ENCODE measurements around the gene OPCML. TPM values are rescaled to one million over a fixed set of nuclear protein-coding genes. Genes with fewer than 3 reads are reported as not detected.

The OPCML gene
- total and polyA plus RNA-seq, 2 donors (not counting 1 experiment from before 2014, with no cell fraction given): not detected

GRCh38 chr11:133234883-133235282, 297.4 kb downstream of the OPCML start:
- Mint-ChIP-seq H3K27me3 (no peaks in the 10 kb centered on the region), H3K4me3 (no peak overlapping the region), H3K9me3 (ENCODE audit: insufficient read depth) (no peaks in the 10 kb centered on the region), H3K27ac (no peak overlapping the region), H3K4me1 (no peaks in the 10 kb centered on the region)
- no peak for TF ChIP-seq EZH2 (IDR thresholded peaks at IDR 0.05; ENCODE audit: borderline replicate concordance, insufficient read depth, low read depth, low read length, poor library complexity, severe bottlenecking)
- TF ChIP-seq CTCF (IDR thresholded peaks at IDR 0.05): no peak
- Histone ChIP-seq H4K20me1 (ENCODE audit: control insufficient read depth, insufficient read depth, low read length, poor library complexity, severe bottlenecking) (no peaks in the 10 kb centered on the region), H3K27me3 (replicated peaks in 1 of 4; ENCODE audit: control extremely low read depth in 1 of 4, control insufficient read depth in 3 of 4, insufficient read depth in 4 of 4, low read length in 3 of 4) (no peaks in the 10 kb centered on the region), H3K27ac (ENCODE audit: low read length in 2 of 2) (no peak overlapping the region), H3K4me3 (ENCODE audit: control extremely low read depth in 1 of 5, extremely low read depth in 1 of 5, insufficient read depth in 1 of 5, low read depth in 2 of 5, low read length in 4 of 5) (no peak overlapping the region), H3K4me1 (ENCODE audit: control insufficient read depth in 2 of 2, insufficient read depth in 2 of 2, low read length in 2 of 2) (no peaks in the 10 kb centered on the region), H3K36me3 (replicated peaks in 1 of 2; ENCODE audit: control extremely low read depth in 1 of 2, control insufficient read depth in 1 of 2, extremely low read depth in 1 of 2, insufficient read depth in 2 of 2, low read length in 1 of 2) (no peaks in the 10 kb centered on the region), H3K9me3 (ENCODE audit: control extremely low read depth in 1 of 3, control insufficient read depth in 2 of 3, insufficient read depth in 1 of 3, low read length in 2 of 3) (peaks cover 0 to 9% (median 0%) of the 10 kb centered on the region in 3 donors), H3K4me2 (replicated peaks; ENCODE audit: low read depth, low read length, poor library complexity, severe bottlenecking) (no peak overlapping the region), H3K79me2 (ENCODE audit: control insufficient read depth, insufficient read depth, low read length) (no peaks in the 10 kb centered on the region), H2AFZ (ENCODE audit: insufficient read depth, low read depth, low read length, poor library complexity, severe bottlenecking) (no peak overlapping the region), H3K9ac (ENCODE audit: low read length) (no peak overlapping the region)
- WGBS (ENCODE audit: insufficient coverage): 71% methylated on average over 7 of the region's 9 CpGs
- DNase-seq (no peak), ATAC-seq (ENCODE audit: low read depth) (no peak)
- ChIA-PET POLR2A (no interaction called here), CTCF (no interaction called here)
- intact Hi-C loops (cut with micrococcal nuclease): no loop called here

GRCh38 chr11:133232665-133233064, 299.6 kb downstream of the OPCML start:
- Mint-ChIP-seq H3K9me3 (ENCODE audit: insufficient read depth) (no peaks in the 10 kb centered on the region), H3K4me3 (no peak overlapping the region), H3K27ac (no peak overlapping the region), H3K4me1 (no peaks in the 10 kb centered on the region), H3K27me3 (no peaks in the 10 kb centered on the region)
- ATAC-seq (ENCODE audit: low read depth): no peak
- H4K20me1 ChIP-seq (ENCODE audit: control insufficient read depth, insufficient read depth, low read length, poor library complexity, severe bottlenecking): no peaks in the 10 kb centered on the region
- H3K36me3 ChIP-seq (replicated peaks in 1 of 2; ENCODE audit: control extremely low read depth in 1 of 2, control insufficient read depth in 1 of 2, extremely low read depth in 1 of 2, insufficient read depth in 2 of 2, low read length in 1 of 2): no peaks in the 10 kb centered on the region
- no peaks in the 10 kb centered on the region for H3K4me1 ChIP-seq (ENCODE audit: control insufficient read depth in 2 of 2, insufficient read depth in 2 of 2, low read length in 2 of 2)
- H3K79me2 ChIP-seq (ENCODE audit: control insufficient read depth, insufficient read depth, low read length): no peaks in the 10 kb centered on the region
- intact Hi-C loops (cut with micrococcal nuclease): no loop called here
- H3K4me2 ChIP-seq (replicated peaks; ENCODE audit: low read depth, low read length, poor library complexity, severe bottlenecking): no peak overlapping the region
- no CpG with 5 or more reads among the region's 2 CpGs for WGBS (ENCODE audit: insufficient coverage)
- no peak overlapping the region for H3K4me3 ChIP-seq (ENCODE audit: control extremely low read depth in 1 of 5, extremely low read depth in 1 of 5, insufficient read depth in 1 of 5, low read depth in 2 of 5, low read length in 4 of 5)
- TF ChIP-seq CTCF (IDR thresholded peaks at IDR 0.05): no peak
- TF ChIP-seq EZH2 (IDR thresholded peaks at IDR 0.05; ENCODE audit: borderline replicate concordance, insufficient read depth, low read depth, low read length, poor library complexity, severe bottlenecking): no peak
- DNase-seq: no peak
- ChIA-PET CTCF (no interaction called here), POLR2A (no interaction called here)
- H3K9ac ChIP-seq (ENCODE audit: low read length): no peak overlapping the region
- H3K27ac ChIP-seq (ENCODE audit: low read length in 2 of 2): no peak overlapping the region
- no peak overlapping the region for H2AFZ ChIP-seq (ENCODE audit: insufficient read depth, low read depth, low read length, poor library complexity, severe bottlenecking)
- peaks cover 0 to 19% (median 0%) of the 10 kb centered on the region in 3 donors for H3K9me3 ChIP-seq (ENCODE audit: control extremely low read depth in 1 of 3, control insufficient read depth in 2 of 3, insufficient read depth in 1 of 3, low read length in 2 of 3)
- H3K27me3 ChIP-seq (replicated peaks in 1 of 4; ENCODE audit: control extremely low read depth in 1 of 4, control insufficient read depth in 3 of 4, insufficient read depth in 4 of 4, low read length in 3 of 4): peaks cover 0 to 6% (median 0%) of the 10 kb centered on the region in 4 experiments
